HG03442 (cell line): ENCODE measurements around the gene MYO1F.
A peak's percentile ranks its signal among the peaks of the same experiment; 100 is the strongest.
"Not testable (repeated sequence)": the region's sequence is repeated elsewhere in the genome, so short reads cannot be mapped to it uniquely, and the experiment has no call there.

Experiments used
- ATAC-seq: cut with Tn5 transposase; IDR thresholded peaks from one replicate; pipeline ENCODE4 v1.9.1; 2021; ENCODE audit warnings: mild to moderate bottlenecking, moderate library complexity; ENCODE audit not compliant: unreplicated experiment

MYO1F gene

DNA sequence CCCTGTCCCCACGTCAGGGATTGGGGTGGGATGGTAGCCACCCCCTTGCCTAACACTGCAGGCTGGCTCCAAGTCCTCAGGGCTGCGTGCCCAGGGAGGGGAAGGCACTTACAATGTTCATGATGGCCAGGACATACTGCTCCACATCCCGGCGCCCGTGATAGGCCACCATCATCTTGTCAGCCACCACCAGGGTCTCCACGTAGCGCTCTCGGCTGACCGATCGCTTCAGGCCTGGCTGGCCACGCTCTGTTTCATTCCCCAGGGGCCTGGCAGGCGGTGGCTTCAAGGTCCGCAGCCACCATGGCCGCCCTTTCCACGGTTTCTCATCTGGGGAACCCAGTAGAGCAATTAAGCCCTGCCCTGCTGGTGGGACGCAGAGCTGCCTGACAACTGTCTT lies 23.6 kb upstream of the MYO1F start:
- no peak for ATAC-seq

- ATAC-seq = no peak
These were observed 22.8 kb upstream of the MYO1F start for GRCh38 chr19:8600064-8600463.

- no peak for ATAC-seq
These were observed 18.9 kb upstream of the MYO1F start for GRCh38 chr19:8596168-8596567.

DNA sequence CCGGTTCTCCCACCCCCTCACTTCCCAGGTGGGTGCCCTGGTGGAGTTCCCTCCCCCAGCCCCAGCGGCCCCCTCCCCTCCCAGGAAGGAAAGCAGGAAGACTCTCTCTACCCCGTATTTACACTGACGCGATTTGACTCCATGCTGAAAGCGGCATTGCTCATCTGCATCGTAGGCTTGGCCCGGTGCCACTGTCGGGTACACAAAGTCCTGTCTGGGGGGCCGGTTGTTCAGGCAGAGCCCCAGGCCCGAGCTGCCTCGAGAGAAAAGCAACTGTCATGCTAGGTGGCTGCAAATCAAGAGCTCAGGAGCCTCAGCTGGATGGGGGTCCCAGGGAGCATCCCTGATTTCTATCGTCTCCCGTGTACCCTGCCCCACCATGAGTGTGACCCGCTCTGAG lies 18.4 kb upstream of the MYO1F start:
- ATAC-seq = no peak

GRCh38 chr19:8593931-8594330 lies 16.7 kb upstream of the MYO1F start:
- ATAC-seq = no peak

GRCh38 chr19:8592231-8593009 lies 15.2 kb upstream of the MYO1F start:
- no peak for ATAC-seq

DNA sequence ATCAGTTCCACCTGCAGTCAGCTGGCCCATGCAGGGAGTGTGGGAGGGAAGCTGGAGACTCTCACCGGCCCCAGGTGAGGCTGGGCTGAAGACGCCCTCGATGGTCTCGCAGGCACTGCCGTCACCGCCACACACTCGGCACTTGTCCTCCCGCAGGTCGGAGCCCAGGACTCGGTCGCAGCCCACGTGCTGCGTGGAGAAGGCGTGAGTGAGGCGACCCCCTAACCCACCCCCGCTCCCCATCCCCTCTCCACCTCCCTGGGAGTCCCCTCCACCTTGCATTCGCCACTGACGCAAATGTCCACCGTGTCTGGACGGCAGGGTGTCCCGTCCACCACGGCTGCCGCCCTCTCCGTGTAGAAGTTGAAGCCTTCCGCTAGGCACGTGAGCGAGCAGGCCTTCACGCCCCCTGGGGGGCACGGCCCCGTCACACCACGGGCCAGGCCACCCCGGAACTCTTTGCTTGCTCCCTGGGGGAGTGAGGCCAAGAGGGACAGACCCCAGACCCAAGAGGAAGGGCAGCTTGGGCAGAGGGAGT lies 12.0 kb upstream of the MYO1F start:
- no peak for ATAC-seq

GRCh38 chr19:8585894-8586750 lies 8.9 kb upstream of the MYO1F start:
- no peak for ATAC-seq

GRCh38 chr19:8584965-8585893 lies 8.0 kb upstream of the MYO1F start:
- ATAC-seq = no peak

DNA sequence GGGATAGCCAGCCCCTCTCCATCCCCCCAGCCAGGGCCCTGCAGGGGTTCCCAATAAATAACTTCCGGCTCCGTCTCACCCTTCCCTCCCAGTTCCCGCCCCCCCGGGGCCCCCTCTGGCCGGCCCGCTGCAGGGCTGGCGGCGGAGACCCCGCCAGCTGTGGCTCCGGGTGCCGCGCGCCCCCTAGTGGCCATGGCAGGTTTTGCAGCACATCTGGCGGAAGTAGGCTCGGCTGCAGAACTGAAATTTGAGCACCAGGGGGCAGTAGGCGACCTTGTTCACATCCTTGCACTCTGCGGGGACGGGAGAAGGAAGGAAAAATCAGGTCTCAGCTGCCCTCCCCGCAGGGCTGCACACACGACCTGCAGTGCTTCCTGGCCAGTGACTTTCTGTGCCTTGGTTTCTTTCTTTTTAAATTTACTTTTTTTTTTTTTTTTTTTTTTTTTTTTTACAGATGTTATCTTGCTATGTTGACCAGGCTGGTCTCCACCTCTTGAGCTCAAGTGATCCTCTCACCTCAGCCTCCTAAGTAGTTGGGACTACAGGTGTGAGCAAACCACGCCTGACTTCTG lies 3.6 kb upstream of the MYO1F start:
- no peak for ATAC-seq

DNA sequence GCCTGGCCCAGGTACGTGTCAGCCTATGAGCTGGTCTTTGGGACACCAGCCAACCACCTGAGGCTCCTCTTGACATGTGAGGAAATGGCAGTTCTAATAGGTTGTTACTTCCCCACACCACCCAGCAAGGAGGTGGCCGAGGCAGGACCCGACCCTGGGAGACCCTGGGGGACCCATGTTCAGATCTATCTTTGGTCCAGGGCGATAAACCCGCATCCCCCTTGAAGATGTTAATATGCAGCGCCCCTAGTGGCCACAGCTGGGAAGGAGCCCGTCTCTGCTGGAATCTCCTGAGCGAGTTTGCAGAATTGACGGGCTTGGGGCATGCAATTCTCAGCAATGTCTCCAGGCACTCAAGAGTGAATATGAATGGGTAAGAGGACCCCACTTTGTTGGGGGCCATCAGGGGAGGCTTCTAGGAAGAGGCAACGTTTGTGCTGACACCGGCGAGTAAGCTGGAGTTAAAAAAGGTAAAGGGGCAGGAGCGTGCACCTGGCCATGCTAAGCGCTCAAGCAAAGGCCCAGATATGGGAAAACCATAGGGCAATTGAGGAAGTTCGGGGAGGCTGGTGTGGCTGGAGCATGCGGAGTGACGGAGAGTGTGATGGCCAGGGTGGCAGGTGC lies 1.5 kb upstream of the MYO1F start:
- peak; percentile 41 for ATAC-seq

- ATAC-seq = no peak
These were observed 499 bp upstream of the MYO1F start for GRCh38 chr19:8577741-8578140.

DNA sequence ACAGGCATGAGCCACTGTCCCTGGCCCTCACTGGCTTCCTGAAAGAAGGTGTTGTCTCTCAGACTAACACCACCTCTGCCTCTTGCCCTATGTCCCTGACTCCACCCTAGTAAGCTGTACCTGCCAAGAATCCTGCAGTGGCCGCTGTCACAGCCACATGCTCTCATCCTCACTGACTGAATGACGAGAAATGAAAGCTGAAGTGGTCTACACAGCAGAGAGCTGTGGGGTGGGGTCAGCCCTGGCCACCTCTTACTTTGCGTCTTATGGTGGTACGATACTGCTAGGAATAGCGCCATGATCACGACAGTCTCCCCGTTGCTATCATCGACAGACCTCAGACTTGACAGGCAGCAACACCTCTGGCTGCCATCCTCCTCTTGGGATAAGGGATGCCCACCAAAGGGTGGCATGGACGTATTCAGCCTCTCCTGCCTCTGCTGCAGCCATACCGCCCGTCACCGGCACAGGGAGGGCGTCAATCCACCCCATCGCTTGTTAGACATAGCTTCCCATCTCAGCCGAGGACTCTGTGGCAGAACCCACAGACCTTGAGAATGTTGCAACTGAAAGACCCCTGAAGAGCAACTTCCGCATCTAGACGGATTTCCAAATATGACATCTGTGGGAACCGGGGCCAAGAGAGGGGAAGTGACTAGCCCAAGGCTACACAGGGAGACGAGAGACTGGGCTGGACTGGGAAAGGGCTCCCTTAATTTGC lies 809 bp downstream of the MYO1F start:
- no peak for ATAC-seq

DNA sequence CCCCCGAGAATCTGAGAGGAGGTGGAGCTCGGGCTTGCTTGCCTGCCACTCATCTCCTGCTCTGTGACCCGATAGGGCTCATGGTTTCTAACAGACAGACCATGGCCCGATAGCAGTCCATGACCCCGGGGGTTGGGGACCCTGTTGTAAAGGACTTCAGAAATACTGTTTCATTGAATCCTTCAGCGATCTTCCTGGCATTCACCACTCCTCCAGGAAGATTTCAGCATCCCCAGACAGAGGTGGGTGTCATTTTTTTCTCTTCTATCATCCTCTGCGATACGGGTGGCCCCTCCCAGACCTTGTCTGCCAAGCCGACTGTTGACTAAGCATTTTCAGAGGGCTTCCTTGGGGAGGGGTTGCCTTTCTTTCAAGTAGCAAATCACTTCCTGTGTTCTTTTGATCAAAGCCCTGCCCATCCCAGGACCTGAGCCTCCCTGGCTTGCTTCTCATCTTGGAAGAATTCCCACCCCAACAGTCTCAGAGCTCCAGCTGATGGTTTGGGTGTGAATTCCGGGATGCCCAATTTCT lies 1.7 kb downstream of the MYO1F start:
- ATAC-seq = no peak

DNA sequence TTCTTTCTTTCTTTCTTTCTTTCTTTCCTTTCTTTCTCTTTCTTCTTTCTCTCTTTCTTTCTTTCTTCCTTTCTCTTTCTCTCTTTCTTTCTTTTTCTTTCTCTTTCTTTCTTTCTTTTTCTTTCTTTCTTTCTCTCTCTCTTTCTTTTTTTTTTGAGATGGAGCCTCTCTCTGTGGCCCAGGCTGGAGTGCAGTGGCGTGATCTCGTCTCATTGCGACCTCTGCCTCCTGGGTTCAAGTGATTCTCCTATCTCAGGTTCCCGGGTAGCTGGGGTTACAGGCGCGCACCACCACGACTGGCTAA lies 2.7 kb downstream of the MYO1F start:
- not testable (repeated sequence) for ATAC-seq

GRCh38 chr19:8573316-8573715 lies 3.9 kb downstream of the MYO1F start:
- no peak for ATAC-seq

DNA sequence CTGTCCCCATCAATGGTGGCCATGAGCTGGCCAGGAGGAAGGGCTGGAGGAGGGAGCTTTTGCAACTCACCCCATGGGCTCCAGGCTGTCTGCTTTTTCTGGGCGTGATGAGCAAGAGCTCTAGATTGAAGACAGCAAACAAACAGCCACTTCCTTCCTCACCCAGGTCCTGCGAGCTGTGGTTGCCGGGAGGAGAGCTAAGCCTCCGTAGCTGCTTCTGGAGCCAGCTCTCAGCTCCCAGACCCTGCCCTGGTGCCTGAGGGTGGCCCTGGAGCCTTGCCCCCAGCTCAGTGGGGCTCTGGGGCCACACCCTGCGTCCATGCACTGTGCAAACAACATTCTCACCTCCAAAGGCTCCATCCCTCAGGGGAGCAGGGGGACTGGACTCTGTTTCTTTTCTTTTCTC lies 6.2 kb downstream of the MYO1F start:
- ATAC-seq = no peak

GRCh38 chr19:8569066-8569771 lies 8.0 kb downstream of the MYO1F start:
- peak; percentile 75 for ATAC-seq
